HG03097 (cell line): Measurements from ENCODE around the gene DENND2A.
"Not testable (repeated sequence)": the region's sequence is repeated elsewhere in the genome, so short reads cannot be mapped to it uniquely, and the experiment has no call there.

Experiments
- ATAC-seq: cut with Tn5 transposase; IDR thresholded peaks from one replicate; pipeline ENCODE4 v1.9.1; 2021; ENCODE audit not compliant: unreplicated experiment, low FRiP score

DENND2A gene

DNA sequence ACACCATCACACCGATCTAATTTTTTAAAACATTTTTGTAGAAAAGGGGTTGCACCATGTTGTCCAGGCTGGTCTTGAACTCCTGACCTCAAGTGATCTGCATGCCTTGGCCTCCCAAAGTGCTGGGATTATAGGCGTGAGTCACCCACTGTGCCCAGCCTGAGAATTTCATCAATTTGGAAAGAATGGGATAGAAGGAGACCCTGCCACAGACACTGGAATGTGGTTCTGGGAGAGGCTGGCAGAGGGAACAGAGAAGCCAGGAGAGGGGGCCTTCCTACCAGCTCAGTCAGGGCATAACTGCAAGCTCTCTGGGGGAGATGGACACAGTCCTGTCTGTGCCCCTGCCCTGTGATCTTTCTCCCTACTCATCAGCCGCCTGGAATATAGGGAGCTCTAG lies 119.2 kb downstream of the DENND2A start:
- no peak for ATAC-seq

DNA sequence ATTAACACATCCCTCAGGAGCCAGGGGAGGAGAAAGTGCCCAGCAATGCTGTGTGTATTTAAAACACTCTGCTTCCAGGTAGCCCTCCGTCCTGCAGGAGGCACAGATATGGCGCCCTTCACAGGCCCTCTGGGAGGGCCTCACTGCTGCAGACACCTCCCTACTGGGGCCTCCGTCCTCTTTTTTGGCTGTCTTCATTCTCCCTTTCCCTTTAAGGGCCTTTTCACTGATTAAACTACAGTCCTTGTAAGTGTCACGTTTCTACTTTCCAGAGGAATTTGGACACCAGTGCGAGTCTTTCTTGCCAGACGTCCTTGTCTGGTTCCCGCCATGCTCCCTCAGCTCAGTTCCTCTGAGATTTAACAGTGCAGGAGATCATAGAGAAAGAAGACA lies 121.6 kb downstream of the DENND2A start:
- ATAC-seq = no peak

DNA sequence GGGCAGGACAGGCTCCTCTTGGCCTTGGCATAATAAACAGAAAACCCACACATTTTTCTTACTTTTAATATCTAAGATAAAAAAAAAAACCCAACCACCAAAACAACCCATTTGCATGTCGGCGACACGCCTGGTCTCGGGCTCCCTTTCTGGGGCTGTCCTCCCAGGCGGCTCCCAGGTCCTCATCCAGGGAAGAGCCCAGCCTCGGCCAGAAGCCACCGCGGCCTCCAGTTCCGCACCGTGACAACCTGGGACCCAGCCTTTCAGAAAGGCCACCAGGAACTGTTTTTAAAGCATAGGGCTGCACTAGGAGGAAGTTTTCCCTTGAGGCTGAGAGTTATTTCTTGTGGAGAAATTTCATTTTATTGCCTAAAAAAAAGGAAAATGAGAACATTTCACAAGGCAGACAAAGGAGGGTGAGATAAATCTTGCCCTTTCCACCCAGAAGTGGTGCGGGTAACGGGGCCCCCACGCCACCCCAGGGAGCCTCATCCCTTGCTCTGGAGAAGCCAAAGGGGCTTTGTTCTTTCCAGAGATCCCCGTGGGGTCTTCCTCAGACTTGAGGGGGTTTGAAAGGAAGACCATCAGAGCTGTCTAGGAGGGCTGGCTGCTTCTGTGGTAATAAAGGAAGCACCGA lies 122.1 kb downstream of the DENND2A start:
- no peak for ATAC-seq

DNA sequence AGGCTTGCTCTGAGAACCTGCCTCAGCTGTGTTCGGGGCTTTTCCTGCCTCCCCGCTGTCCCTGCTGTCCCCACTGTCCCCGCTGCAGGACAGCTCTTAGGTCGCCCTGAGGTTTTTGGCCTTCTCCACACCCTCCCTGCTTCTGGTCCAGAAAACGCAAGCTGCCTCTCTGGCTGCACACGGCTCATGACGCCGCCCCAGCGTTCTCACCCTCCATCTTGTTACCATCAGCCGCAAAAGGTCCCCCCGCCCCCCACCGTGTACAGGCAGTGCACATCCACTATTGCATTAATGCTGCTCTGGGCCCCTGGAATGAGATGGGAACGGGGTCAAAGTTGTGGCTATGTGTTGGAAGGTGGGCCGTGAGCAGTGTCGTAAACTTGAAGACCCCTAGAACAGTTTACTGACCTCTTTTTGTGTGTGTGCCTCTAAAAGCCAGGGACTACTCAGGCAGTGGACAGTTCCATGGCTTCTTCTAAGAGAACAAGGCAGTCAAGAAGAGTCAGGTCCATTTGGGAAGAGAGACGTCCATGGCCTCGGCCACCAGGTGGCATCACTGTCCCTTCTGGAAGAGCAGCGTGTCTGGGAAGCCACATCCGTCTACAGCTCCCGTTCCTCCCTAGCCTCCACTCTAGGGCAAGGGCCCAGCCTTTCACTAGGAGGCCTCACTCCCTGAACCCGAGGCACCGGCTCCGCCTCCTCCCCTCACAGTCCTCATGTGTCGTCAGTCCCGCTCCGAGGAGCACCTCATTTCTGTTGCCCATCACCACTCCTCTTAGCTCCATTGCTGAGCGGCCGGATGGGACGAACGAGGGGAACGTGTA lies 122.9 kb downstream of the DENND2A start:
- no peak for ATAC-seq

DNA sequence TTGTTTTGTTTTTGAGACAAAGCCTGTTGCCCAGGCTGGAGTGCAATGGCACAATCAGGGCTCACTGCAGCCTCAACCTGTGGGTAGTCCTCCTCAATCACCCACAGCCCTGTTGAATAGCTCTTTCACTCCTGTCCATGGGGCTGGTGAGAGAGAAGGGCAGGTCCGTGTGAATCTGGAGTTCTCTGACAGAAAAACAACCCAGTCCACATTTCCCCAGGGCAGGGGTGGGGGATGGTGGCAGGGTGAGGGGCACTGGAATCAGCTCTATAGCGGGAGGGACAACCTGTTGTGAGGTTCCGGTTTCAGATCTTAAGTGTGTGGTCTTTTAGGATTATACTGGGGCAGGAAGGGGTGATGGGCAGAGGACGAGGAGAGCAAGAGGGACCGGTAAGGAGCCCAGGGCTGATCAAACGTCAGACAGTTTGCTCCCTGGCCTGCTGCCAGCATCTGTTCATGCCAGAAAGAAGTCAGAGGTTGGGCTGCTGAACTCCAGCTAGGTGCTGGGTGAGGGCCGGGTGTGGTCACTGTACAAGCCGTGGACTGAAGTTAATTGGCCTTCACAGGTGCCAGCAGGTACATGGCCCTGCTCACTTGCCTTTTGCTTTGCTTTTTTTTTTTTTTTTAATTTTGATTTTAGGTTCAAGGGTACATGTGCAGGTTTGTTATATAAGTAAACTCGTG lies 128.2 kb downstream of the DENND2A start:
- ATAC-seq = no peak

DNA sequence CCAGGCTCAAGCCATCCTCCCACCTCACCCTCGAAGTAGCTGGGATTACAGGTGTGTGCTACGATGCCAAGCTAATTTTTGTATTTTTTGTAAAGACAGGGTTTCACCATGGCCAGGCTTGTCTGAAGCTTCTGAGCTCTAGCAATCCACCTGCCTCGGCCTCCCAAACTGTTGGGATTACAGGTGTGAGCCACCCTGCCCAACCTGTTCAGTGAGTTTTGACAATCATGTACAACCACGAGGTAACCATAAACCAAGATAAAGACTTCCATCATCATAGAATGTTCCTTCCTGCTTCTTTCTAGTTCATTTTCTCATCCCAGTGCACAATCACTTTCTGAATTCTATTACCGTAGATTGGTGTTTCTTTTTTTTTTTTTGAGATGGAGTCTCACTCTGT lies 130.8 kb downstream of the DENND2A start:
- ATAC-seq = no peak

DNA sequence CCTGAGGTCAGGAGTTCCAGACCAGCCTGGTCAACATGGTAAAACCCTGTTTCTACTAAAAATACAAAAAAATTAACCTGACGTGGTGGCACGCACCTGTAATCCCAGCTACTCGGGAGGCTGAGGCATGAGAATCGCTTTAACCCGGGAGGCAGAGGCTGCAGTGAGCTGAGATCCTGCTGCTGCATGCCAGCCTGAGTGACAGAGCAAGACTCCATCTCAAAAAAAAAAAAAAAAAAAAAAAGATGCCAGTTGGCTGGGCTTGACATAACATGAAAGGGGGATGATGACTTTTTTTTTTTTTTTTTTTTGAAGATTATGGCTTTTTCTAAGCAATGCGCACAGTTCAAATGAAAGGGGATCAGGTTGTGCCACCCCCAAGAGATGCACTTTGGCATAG lies 133.1 kb downstream of the DENND2A start:
- not testable (repeated sequence) for ATAC-seq

DNA sequence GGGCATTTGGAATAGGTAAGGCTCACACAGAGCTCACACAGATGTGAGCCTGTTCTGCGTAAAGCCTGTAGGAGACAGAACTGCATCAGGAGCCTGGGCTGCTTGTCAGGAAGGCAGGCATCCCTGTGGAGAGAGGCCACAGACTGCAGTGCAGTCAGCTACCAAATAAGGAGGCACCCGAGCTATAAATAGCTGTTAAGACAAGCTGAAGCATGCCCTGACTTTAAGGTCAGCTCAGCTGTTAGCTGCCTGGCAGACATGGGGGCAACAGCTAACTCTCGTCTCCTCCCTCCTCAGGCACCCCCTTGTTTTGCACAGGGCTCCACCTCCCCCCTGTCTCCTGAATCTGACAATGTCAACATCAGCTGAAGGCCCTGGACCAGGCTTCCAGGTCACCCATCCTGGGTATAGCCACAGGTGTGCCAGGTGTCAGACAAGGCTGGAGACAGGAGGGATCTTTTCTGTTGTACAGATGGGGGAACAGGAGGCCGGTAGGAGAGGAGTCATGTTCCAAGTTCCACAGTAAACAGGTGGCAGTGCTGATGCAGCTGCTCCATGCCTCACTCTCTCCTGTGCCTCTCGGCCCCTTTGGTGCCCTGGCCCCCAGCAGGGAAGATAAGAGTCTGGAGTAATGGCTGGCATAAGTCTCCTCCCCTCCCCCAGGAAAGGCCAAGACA lies 133.7 kb downstream of the DENND2A start:
- no peak for ATAC-seq

DNA sequence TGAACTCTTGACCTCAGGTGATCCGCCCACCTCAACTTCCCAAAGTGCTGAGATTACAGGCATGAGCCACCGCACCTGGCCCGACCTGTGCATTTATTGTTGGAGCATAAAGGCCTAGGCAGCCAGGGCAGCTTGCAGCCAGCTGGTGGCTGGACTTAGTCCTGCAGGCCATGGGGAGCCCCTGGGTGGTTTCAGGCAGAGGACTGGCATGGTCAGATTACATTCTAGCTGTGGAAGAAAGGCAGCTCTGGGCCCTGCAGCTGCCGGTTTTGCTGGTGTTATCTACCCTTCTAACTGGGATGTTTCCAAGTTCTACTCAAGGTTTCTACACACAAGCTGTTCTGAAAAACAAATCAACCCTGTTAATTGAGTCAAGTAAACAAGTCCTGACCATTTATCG lies 138.6 kb downstream of the DENND2A start:
- no peak for ATAC-seq

DNA sequence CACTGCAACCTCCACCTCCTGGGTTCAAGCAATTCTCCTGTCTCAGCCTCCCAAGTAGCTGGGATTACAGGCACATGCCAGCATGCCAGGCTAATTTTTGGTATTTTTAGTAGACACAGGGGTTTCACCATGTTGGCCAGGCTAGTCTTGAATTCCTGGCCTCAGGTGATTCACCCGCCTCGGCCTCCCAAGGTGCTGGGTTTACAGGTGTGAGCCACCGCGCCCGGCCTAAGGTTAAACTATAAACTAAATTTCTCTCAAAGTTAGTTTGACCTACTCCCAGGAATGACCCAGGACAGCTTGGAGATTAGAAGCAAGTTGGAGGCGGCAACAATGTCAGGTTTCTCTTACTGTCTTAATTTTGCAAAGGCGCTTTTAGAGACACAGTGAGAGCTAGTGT lies 142.8 kb downstream of the DENND2A start:
- ATAC-seq = not testable (repeated sequence)

DNA sequence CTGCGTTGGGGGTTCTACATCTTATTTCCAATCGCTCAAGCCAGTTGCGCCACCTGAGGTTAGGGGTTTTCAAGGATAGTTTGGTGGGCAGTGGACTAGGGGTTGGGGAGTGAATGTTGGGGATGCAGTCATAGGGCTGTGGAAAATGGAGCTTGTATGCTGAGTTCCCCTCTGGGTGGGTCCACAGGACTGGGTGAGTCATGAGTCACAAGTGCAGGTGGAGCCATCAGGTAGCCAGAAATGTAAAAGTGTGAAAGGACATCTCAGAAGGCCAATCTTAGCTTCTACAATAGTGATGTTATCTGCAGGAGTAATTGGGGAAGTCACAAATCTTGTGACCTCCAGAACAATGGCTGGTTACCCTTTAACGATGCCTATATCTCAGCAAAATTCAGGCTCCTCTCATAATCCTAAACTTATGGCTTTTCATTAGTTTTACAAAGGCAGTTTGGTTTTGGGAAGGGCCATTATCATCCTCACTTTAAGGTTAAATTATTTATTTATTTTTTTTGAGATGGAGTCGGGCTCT lies 143.3 kb downstream of the DENND2A start:
- ATAC-seq = no peak

DNA sequence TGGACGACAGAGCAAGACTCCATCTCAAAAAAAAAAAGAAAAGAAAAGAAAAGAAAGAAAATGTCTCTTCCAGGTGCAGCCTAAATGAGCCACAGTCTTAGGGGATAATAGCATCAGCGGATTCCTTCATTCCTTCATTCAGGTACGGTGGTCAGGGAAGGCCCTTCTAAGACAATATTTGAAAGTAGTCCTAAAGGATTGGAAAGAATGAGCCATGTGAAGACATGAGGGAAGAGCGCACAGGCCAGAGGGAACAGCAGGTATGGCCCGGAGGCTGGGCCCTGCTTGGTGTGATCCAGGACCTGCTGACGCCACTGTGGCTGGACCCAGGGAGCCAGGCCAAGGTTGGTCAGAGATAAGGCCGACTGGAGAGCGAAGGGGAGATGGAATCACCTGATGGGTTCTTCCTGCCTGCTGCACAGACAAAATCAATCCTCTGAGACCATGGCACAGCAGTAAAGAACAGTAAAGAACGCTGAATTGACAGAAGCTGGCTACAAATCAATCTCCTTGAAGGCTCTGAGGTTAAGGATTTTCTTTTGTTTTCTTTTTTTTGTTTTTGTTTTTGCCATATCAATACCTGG lies 145.0 kb downstream of the DENND2A start:
- ATAC-seq = no peak

DNA sequence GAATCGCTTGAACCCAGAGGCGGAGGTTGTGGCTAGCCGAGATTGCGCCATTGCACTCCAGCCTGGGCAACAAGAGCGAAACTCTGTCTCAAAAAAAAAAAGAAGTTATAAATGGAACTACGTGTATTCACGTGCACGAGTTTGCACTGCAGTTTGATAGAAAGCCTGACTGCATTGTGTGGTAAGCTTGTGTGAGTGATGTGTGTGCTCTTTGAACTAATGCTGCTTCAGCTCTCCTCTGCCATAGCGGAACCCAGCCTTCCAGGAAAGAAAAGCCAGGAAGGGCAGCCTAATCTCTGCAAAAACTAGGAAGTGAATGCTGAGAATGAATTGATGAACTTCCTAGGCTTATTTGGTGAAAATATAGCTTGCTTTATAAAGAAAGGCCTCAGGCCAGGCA lies 145.7 kb downstream of the DENND2A start:
- no peak for ATAC-seq

DNA sequence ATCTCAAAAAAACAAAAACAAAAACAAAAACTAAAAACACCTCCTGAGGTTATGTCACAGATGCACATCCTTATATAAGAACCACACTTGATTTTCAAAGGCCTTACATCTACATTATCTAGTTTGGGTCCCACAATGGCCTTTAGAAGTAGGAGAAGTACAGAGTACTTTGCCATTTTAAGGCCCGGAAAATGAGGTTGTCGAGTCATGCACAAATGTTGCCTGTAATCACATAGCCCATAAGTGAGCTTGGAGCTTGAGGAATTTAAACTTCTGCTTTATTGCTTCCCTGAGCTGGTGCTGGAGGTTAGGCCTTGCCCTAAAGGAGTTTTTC lies 151.6 kb downstream of the DENND2A start:
- no peak for ATAC-seq

DNA sequence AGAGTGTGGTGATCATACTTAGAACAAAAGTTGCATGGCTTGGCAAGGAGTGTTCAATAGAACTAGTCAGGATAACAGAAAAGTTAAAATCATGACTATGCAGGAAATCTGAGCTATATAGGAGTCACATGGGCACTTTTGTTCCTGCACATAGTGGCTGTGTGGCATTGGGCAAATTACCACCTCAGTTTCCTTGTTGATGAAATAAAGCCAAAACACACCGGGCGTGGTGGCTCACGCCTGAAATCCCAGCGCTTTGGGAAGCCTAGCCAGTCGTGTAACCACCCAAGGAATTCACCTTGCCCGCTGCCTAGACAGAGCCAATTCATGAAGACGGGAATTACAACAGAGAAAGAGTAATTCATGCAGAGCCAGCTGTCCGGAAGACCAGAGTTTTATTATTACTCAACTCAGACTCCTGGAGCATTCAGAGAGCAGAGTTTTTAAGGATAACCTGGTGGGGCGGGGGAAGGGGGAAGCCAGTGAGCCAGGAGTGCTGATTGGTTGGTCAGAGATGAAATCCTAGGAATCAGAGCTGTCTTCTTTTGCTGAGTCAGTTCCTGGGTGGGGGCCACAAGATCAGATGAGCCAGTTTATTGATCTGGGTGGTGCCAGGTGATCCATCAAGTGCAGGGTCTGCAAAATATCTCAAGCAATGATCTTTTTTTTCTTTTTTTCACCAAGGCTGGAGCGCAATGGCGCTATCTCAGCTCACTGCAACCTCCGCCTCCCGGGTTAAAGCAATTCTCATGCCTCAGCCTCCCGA lies 154.9 kb downstream of the DENND2A start:
- no peak for ATAC-seq

DNA sequence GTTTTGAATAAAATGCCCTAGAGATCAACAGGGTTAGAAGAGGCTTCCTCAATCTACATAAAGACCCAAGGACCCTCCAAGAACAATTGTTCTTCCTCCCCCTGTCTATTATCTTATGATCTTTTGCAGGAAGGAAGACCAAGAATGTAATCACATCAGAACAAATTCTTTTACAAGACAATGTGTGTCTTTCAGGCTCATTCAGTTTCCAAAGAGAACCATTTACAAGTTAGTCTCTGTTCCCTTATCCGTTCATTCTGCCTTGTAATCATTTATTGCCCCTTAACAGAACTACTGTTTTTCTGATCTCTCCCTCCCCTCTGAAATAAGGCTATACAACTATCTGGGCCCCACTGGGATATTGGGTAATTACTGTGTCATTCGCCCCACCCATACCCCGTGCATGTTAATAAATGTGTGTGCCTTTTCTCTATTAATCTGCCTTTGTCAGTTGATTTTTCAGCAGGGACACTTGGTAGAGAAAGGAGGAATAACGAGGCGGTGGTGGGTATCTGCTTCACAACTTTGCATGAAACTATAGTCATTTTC lies 155.6 kb downstream of the DENND2A start:
- ATAC-seq = no peak

DNA sequence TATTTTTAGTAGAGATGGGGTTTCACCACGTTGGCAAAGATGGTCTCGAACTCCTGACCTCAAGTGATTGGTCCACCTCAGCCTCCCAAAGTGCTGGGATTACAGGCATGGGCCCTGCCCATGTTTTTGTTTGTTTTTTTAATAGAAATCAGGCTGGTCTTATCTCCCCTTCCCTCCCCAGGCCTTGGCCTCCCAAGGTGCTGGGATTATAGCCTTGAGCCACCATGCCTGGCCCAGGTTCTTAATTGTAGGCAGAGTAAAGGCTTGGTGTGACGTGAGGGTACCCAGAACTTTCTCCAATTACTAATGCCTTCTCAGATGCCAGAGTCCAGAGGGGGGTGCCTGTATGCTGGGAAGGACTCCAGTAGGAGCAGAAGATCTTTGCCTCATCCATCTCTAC lies 156.1 kb downstream of the DENND2A start:
- no peak for ATAC-seq

DNA sequence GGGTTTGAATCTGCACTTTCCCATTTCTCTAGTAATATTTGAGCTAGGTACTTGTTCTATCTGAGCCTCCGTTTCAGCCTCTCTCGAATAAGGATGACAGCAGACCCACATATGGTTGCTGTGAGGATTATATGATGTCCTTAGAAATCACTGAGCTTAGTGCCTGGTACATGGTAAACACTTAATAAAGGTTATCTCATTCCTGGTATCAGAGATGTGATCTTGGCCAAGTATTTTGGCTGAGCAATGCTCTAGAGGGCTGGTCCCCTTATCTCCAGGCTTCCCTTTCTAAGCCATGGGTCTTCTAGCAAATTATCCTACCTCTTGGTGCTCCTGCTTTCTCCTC lies 160.9 kb downstream of the DENND2A start:
- no peak for ATAC-seq

DNA sequence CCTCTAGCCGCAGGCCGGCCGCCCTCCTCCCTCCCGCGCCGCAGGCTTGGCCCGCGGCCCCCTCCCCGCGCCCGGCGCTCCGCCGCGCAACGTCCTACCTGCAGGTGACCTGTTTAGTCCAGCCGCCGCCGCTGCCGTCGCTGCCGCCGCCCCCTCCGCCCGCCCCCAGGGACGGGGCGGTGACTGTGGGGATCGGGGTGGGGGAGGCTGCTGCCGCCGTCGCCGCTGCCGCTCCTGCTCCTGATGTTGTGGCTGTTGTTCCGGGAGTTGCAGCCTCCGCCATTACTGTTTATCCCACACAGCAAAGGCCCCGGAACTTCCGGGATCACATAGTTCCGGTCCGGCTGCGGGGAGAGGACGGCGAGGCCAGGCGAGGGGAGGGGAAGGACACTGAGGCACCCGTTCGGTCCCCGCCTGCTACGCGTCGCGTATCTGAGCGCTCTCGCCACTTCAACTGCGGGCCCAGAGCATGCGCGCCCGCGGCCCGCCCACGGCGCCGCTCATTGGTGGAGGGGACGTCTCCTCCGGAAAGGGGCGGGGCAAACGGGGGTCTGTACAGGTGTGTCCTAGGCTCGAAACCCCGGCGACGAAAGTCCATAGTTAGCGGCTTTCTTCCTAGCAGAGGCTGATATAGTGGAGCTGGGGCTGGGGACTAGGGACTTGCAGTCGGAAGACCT lies 161.4 kb downstream of the DENND2A start, which contains the start of gene MKRN1:
MKRN1 (minus strand) TSS at position 444 of the 677 bp plus-strand sequence; CDS start at position 283, 161 bp downstream.
- ATAC-seq = peak; percentile 94
